PC-3 (cell line): Measurements from ENCODE around the gene LMCD1.

Source experiments
- CTCF ChIP-seq: fragments of 300-600 bp; sonication (generic); conservative IDR thresholded peaks from 2 replicates; pipeline ENCODE4 v1.5.1; 2017; ENCODE audit warnings: antibody characterized with exemption, low read depth, mild to moderate bottlenecking, low read length
- EZH2 ChIP-seq: fragments of 300-600 bp; sonication (generic); IDR thresholded peaks from one replicate; pipeline ENCODE4 v1.6.1; 2017; ENCODE audit warnings: antibody characterized with exemption, mild to moderate bottlenecking, low read length; ENCODE audit not compliant: unreplicated experiment
- EZH2phosphoT487 ChIP-seq: fragments of 300-600 bp; sonication (generic); IDR thresholded peaks from 2 replicates; pipeline ENCODE4 v1.6.1; 2018; ENCODE audit warnings: mild to moderate bottlenecking, antibody characterized with exemption, low read length, borderline replicate concordance

GRCh38 chr3:8608791-8609467, 107.3 kb downstream of the LMCD1 start:
- TF ChIP-seq CTCF (no peak), EZH2 (no peak), EZH2phosphoT487 (no peak)
